Lower lobe of right lung (tissue), 2 donors: ENCODE measurements around the gene SMG6. TPM values are rescaled to one million over a fixed set of nuclear protein-coding genes. Genes with fewer than 3 reads are reported as not detected.
A peak's percentile ranks its signal among the peaks of the same experiment; 100 is the strongest.

Experiments used
- ATAC-seq, 2 donors: fragments of 200-7000 bp; cut with Tn5 transposase; one replicate each; pipeline ENCODE4 v1.9.1; 2020 to 2022; ENCODE audit warnings: mild to moderate bottlenecking in 2 of 2, moderate library complexity in 2 of 2
- DNase-seq: peaks from one replicate; pipeline ENCODE4 v3.0.0-alpha.2; 2020
- H3K27ac ChIP-seq: fragments of 200-600 bp; one replicate; pipeline ENCODE4 v1.8.0; 2022
- H3K27me3 ChIP-seq: fragments of 200-600 bp; one replicate; pipeline ENCODE4 v1.8.0; 2022; ENCODE audit warnings: low read depth
- H3K36me3 ChIP-seq: fragments of 200-600 bp; one replicate; pipeline ENCODE4 v1.8.0; 2022; ENCODE audit warnings: mild to moderate bottlenecking
- H3K4me1 ChIP-seq: fragments of 200-600 bp; one replicate; pipeline ENCODE4 v1.8.0; 2022
- H3K4me3 ChIP-seq: fragments of 200-600 bp; one replicate; pipeline ENCODE4 v1.8.0; 2022; ENCODE audit warnings: mild to moderate bottlenecking
- H3K9me3 ChIP-seq: fragments of 200-600 bp; one replicate; pipeline ENCODE4 v1.8.0; 2022
- intact Hi-C: fragments of 100-400 bp; cut with DNase I; formaldehyde crosslinking; loops from one replicate; pipeline ENCODE4 v1.11.0; 2022
- total RNA-seq: library from RNA; stranded (reverse); fragmentation: NEBNext Ultra II Directional; extraction: Animal tissue kit (Norgen Biotek cat#: 25700); gene quantifications from one replicate; pipeline ENCODE4 v1.2.1, GENCODE V29; 2021
- TF ChIP-seq, protein P1 (sequence below): fragments of 200-600 bp; IDR thresholded peaks from one replicate; pipeline ENCODE4 v1.8.0; 2022; ENCODE audit warnings: antibody characterized with exemption, mild to moderate bottlenecking
- donor health status: DM: no; HTN: yes; CAD: no; lungs with severe emphysema.

Gene SMG6
- total RNA-seq, 1 donor from 2014 or later, result 33.8 TPM

DNA sequence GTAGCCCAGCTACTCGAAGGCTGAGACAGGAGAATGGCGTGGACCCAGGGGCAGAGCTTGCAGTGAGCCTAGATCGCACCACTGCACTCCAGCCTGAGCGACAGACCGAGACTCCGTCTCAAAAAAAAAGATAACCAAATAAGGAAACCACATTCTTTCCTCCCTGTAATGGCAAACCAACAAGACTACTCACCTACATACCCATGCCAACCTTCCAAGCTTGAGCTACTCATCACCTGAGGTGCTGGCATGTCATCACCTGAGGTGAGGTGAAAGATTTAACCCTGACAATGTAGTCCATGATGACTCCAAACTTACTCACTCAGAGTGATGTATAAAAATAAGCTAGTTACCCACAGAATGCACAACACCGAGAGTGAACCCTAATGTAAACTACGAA, 85.2 kb downstream of the SMG6 start:
- TF ChIP-seq, protein P1, sequence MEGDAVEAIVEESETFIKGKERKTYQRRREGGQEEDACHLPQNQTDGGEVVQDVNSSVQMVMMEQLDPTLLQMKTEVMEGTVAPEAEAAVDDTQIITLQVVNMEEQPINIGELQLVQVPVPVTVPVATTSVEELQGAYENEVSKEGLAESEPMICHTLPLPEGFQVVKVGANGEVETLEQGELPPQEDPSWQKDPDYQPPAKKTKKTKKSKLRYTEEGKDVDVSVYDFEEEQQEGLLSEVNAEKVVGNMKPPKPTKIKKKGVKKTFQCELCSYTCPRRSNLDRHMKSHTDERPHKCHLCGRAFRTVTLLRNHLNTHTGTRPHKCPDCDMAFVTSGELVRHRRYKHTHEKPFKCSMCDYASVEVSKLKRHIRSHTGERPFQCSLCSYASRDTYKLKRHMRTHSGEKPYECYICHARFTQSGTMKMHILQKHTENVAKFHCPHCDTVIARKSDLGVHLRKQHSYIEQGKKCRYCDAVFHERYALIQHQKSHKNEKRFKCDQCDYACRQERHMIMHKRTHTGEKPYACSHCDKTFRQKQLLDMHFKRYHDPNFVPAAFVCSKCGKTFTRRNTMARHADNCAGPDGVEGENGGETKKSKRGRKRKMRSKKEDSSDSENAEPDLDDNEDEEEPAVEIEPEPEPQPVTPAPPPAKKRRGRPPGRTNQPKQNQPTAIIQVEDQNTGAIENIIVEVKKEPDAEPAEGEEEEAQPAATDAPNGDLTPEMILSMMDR, result no peak
- ATAC-seq (no peak), DNase-seq (no peak)
- Histone ChIP-seq H3K36me3 (no peaks in the 10 kb centered on the region), H3K9me3 (no peaks in the 10 kb centered on the region), H3K27ac (no peak overlapping the region), H3K27me3 (no peaks in the 10 kb centered on the region), H3K4me1 (peaks cover 55% of the 10 kb centered on the region), H3K4me3 (no peak overlapping the region)
- intact Hi-C loops, result no loop called here

DNA sequence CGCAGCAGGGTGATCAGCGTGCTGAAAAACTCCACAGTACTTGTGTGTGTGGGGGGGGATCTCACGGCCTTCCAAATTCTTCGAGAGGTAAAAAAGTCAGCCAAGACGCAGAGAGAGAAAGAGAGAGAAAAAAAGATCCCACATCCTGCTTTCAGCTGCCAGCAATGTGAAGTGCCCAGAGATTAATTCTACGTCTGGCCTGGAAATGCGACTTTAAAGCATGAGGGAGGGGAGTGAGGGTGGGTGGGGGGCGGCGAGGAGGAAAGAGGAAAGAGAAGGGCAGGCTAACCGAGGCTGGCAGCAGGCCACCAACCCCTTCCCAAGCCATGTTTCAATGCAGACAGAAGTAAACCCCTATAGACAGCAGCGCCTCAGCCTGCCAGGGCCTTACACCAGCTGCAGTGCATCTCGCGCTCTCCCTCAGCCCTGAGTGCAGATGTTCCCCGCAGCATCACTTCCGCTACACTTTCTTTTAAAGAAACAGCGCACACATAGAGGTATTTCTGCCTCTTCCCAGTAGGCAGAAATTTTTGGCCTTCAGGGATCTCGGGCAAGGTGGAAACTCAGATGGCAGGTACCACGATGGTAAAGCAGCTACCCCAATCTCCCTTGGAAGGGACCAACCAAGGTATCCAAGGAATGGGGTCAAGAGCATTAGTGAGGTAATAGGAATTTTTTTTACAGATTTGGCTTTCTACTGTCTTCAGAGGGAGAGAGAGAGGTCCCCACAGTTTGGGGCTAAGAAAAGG, 87.8 kb downstream of the SMG6 start:
- peak; percentile 72 to 80 for ATAC-seq

DNA sequence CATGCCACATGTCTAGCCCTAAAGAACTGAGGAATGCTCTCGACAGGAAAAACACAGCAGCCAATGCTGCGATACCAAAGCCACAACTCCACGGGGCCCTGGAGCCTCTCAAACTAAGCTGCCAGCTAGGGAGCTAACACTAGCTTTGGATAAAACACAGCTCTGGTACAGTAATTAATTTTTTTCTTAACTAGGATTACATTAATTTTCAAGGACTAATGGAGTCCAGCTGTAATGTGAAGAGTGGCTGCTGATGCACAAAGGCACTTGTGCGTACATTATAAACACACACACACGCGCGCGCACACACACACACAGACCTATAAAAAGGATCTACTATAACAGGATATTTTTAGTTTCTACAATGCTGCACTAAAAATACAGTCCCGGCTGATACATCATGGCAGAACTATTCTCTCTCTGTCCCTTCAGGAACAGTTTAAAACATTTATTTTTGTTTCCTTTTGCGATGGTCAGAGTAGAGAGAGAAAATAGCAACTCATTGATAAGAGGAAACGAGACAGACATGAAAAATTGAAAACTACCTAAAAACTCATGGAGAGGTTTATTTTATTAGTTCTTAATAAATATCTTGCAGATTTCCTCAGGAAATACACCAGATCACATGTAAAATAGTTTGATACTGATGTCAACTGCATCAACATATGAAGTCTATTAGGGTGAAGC, 88.5 kb downstream of the SMG6 start:
- TF ChIP-seq, protein P1, result no peak
- Histone ChIP-seq H3K27ac (peak overlapping the region; percentile 81), H3K36me3 (no peaks in the 10 kb centered on the region), H3K27me3 (no peaks in the 10 kb centered on the region), H3K9me3 (no peaks in the 10 kb centered on the region), H3K4me1 (peaks cover 53% of the 10 kb centered on the region), H3K4me3 (no peak overlapping the region)
- intact Hi-C loops, result no loop called here
- ATAC-seq (no peak), DNase-seq (no peak)

More for the DNA sequence above, 87.8 kb downstream of the SMG6 start:
- peak; percentile 66 for DNase-seq
- H3K4me1 ChIP-seq, result peaks cover 53% of the 10 kb centered on the region
- peak overlapping the region; percentile 81 for H3K27ac ChIP-seq
- H3K9me3 ChIP-seq, result no peaks in the 10 kb centered on the region
- peak overlapping the region; percentile 38 for H3K4me3 ChIP-seq
- TF ChIP-seq, protein P1, result no peak
- intact Hi-C loops, result no loop called here
- no peaks in the 10 kb centered on the region for H3K36me3 ChIP-seq
- H3K27me3 ChIP-seq, result no peaks in the 10 kb centered on the region

DNA sequence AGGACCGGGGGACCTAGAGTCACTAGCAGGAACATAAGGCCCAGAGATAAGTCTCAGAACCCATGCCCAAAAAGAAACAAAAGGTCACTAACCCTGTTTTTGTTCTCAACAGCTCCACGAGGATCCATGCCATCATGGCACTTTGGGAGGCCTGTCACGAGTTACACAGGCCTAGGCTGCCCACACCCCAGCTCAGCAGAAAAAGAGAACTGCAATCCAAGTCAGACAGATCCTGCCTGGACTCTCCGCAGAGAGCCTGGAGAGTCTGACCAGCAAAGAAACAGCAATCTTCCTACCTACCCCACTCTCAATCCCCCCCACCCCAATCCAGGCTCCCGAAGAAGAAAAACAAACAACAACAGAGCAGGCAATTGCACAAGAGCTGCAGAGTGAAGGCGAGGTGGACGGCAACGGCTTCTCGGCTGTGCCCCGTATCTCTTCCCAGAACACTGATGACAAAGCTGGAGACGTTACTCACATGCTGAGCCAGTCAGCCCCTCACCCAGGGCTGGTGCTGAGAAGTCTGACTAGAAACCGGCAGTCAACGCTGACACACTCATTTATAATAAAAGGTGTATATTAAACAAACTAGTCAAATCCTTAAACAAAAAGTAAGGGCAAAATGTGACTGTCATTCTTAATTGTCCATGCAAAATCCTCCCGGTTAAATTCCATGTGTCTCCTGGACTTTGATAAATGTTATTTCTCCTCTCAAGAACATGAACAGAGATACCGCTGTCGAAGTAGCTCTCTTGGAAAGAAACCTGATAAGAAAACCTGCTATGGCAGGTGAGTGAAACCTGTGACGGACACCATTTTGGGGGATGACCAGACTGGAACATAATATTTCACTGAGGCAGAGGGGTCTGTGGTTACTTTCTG, 89.3 kb downstream of the SMG6 start:
- peak overlapping the region; percentile 81 for H3K27ac ChIP-seq
- H3K4me1 ChIP-seq, result peaks cover 53% of the 10 kb centered on the region
- no peaks in the 10 kb centered on the region for H3K27me3 ChIP-seq
- no peaks in the 10 kb centered on the region for H3K9me3 ChIP-seq
- no peak for DNase-seq
- H3K36me3 ChIP-seq, result no peaks in the 10 kb centered on the region
- TF ChIP-seq, protein P1, result no peak
- intact Hi-C loops, result no loop called here
- peak; percentile 76 to 85 for ATAC-seq
- no peak overlapping the region for H3K4me3 ChIP-seq

DNA sequence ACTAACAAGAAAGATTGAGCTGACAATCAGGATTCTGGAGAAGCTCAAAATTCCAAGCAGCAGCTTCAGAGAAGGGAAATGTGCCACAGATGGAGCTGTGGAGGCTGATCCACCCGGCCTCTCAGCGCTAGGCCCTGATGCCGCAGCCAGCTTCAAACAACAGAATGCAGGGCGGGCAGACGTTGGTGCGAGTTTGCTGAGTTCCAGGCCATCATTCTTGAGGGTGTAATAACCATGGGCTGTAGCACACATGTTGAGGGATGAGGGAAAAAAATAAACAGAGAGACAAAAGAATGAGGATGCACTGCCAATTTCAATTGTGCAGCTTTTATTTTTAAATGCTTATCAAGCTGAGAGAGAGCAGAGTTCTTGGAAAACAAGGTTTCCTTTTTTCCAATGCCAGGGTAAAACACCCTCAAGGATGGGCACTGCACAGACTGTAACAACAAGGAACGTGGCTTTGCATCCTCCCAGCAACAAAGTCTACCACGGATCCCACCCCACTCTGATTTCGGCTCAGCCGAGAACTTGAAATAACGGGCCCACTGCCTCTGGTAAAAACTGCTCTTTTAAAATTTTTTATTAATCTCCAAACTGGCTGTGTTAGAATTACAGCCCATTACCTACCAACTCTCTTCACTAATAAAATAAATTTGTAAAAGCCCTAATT, 90.2 kb downstream of the SMG6 start:
- Histone ChIP-seq H3K36me3 (no peaks in the 10 kb centered on the region), H3K27ac (peak overlapping the region; percentile 81), H3K4me1 (peaks cover 53% of the 10 kb centered on the region), H3K4me3 (no peak overlapping the region), H3K27me3 (no peaks in the 10 kb centered on the region), H3K9me3 (no peaks in the 10 kb centered on the region)
- intact Hi-C loops, result no loop called here
- TF ChIP-seq, protein P1, result no peak
- no peak for DNase-seq
- ATAC-seq, result peak in 1 of 2 donors; percentile 23
